Astrocyte (in vitro differentiated cells and primary cell): ENCODE measurements around the gene KCNN3.

Experiments
- EZH2 ChIP-seq: IDR thresholded peaks from 2 replicates; pipeline ENCODE4 v1.6.1; 2012; ENCODE audit warnings: mild to moderate bottlenecking, low read length, inconsistent platforms; ENCODE audit not compliant: insufficient read depth
- TF ChIP-seq, protein P1 (sequence below): IDR thresholded peaks from 2 replicates; pipeline ENCODE4 v1.5.1; 2011; ENCODE audit warnings: low read depth, mild to moderate bottlenecking, inconsistent platforms, low read length, moderate library complexity; ENCODE audit not compliant: insufficient read depth

DNA sequence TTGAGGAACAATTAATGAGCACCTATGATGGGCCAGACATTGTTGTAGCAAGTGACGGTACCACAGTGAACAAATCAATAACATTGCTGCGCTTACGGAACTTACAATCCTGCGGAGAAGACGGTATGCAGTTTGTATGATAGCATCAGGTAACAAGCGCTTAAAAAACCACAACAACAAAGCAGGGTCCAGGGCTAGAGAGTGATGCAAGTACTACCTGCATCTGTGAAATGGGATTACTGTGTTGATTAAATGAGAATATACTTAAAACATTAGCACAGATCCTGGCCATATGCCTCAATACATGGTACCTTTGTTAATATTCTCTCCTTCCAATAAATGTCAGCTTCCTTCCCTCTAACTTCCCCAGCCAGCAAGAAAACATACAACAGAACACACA, 151.5 kb downstream of the KCNN3 start:
- TF ChIP-seq, protein P1, sequence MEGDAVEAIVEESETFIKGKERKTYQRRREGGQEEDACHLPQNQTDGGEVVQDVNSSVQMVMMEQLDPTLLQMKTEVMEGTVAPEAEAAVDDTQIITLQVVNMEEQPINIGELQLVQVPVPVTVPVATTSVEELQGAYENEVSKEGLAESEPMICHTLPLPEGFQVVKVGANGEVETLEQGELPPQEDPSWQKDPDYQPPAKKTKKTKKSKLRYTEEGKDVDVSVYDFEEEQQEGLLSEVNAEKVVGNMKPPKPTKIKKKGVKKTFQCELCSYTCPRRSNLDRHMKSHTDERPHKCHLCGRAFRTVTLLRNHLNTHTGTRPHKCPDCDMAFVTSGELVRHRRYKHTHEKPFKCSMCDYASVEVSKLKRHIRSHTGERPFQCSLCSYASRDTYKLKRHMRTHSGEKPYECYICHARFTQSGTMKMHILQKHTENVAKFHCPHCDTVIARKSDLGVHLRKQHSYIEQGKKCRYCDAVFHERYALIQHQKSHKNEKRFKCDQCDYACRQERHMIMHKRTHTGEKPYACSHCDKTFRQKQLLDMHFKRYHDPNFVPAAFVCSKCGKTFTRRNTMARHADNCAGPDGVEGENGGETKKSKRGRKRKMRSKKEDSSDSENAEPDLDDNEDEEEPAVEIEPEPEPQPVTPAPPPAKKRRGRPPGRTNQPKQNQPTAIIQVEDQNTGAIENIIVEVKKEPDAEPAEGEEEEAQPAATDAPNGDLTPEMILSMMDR, result no peak
- no peak for TF ChIP-seq EZH2
